ENCODE results near the gene ST3GAL5. TPM values are rescaled to one million over a fixed set of nuclear protein-coding genes. Genes with fewer than 3 reads are reported as not detected.

ST3GAL5 gene
- total and polyA plus RNA-seq, 2 of the 8 experiments (the other 6 are each of a cell fraction or from before 2014, with no cell fraction given) = 1.9 to 4.5 TPM

GRCh38 chr2:85790032-85790431 is 98.8 kb downstream of the ST3GAL5 start:
- no peaks in the 10 kb centered on the region; a peak in 1 of 7 replicates for H3K4me1 ChIP-seq (replicated peaks in 1 of 4; ENCODE audit: control insufficient read depth in 3 of 4, insufficient read depth in 4 of 4, low read length in 3 of 4)
- TF ChIP-seq BACH1 (IDR thresholded peaks at IDR 0.05; ENCODE audit: low read length) (no peak), PHF8 (conservative IDR thresholded peaks at IDR 0.05; ENCODE audit: low read depth, low read length) (no peak), CEBPB (IDR thresholded peaks at IDR 0.05; ENCODE audit: low read depth, low read length) (no peak), HDAC6 (IDR thresholded peaks at IDR 0.05; ENCODE audit: low read depth, low read length) (no peak), CBX8 (IDR thresholded peaks at IDR 0.05; ENCODE audit: borderline replicate concordance, low read depth, low read length) (no peak), JUND (IDR thresholded peaks at IDR 0.05; ENCODE audit: low read length) (no peak)
- TF ChIP-seq, protein P1, sequence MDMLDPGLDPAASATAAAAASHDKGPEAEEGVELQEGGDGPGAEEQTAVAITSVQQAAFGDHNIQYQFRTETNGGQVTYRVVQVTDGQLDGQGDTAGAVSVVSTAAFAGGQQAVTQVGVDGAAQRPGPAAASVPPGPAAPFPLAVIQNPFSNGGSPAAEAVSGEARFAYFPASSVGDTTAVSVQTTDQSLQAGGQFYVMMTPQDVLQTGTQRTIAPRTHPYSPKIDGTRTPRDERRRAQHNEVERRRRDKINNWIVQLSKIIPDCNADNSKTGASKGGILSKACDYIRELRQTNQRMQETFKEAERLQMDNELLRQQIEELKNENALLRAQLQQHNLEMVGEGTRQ (IDR thresholded peaks at IDR 0.05; ENCODE audit: low read length) = no peak
- H4K20me1 ChIP-seq (replicated peaks in 1 of 2; ENCODE audit: control insufficient read depth in 1 of 2, insufficient read depth in 2 of 2, low read length in 2 of 2) = no peaks in the 10 kb centered on the region
- no peaks in the 10 kb centered on the region for H3K79me2 ChIP-seq (ENCODE audit: control insufficient read depth in 1 of 2, insufficient read depth in 2 of 2, low read length in 2 of 2)
- no peak overlapping the region for H2BK12ac ChIP-seq (ENCODE audit: low read depth, low read length)
- H3K4me3 ChIP-seq (ENCODE audit: extremely low read depth in 1 of 4, insufficient read depth in 2 of 4, low read depth in 3 of 4, low read length in 4 of 4) = no peak overlapping the region
- H2BK15ac ChIP-seq (ENCODE audit: low read length) = no peak overlapping the region
- no peaks in the 10 kb centered on the region for H3K79me1 ChIP-seq (ENCODE audit: low read depth, low read length)
- no peaks in the 10 kb centered on the region for H3K36me3 ChIP-seq (ENCODE audit: control insufficient read depth in 2 of 4, insufficient read depth in 4 of 4, low read length in 3 of 4)
- no peak overlapping the region for H4K8ac ChIP-seq (ENCODE audit: extremely low read depth, insufficient read depth, low read length)
- H3K14ac ChIP-seq (ENCODE audit: insufficient read length) = no peak overlapping the region
- DNase-seq (ENCODE audit: low read depth in 1 of 2, low spot score in 2 of 2) (no peak), FAIRE-seq (no peak)
- H3K9ac ChIP-seq (replicated peaks in 1 of 4; ENCODE audit: extremely low read depth in 1 of 4, low read depth in 3 of 4, low read length in 3 of 4) = no peak overlapping the region
- no peak overlapping the region for H2BK120ac ChIP-seq (replicated peaks; ENCODE audit: low read depth, low read length)
- ChIA-PET POLR2A (ENCODE audit: partially characterized antibody) (interaction anchor here (0.7 to 1.6 kb wide), 2 partner anchors 12 to 539 kb away, joined by 3 read pairs; no protein-coding TSS in a partner anchor), CTCF (ENCODE audit: partially characterized antibody) (interaction anchor here (0.7 to 38.6 kb wide), 7 partner anchors 14 to 114 kb away, joined by 3 to 986 read pairs (median 6); partner anchors contain the start of gene ATOH8)
- H3K23me2 ChIP-seq (ENCODE audit: low read depth, low read length) = no peaks in the 10 kb centered on the region
- WGBS, 2 experiments (ENCODE audit: extremely low coverage in 1 of 2, insufficient coverage in 1 of 2, insufficient read length in 1 of 2, insufficient replicate concordance in 2 of 2, low coverage in 1 of 2, low lambda C conversion rate in 2 of 2, missing lambda C conversion rate in 1 of 2) = 89% methylated on average over 4 of the region's 4 CpGs; no CpG with 5 or more reads in 1 of the 2 experiments
- H2AK5ac ChIP-seq (ENCODE audit: low read depth, low read length) = no peak overlapping the region
- no peak overlapping the region for H3K18ac ChIP-seq (ENCODE audit: extremely low read depth, low read length)
- no peak overlapping the region for H3K4ac ChIP-seq (replicated peaks; ENCODE audit: insufficient read length, low read depth, low read length)
- H3K4me2 ChIP-seq (ENCODE audit: insufficient read depth in 1 of 2, low read depth in 2 of 2, low read length in 2 of 2) = no peak overlapping the region
- H3K23ac ChIP-seq (ENCODE audit: insufficient read length) = no peak overlapping the region
- H4K91ac ChIP-seq (replicated peaks; ENCODE audit: insufficient read length, low read length) = no peak overlapping the region
- no peak overlapping the region for H2BK20ac ChIP-seq (ENCODE audit: low read length)
- no peak overlapping the region for H3K56ac ChIP-seq (replicated peaks; ENCODE audit: insufficient read length, low read depth, low read length)
- H3K9me3 ChIP-seq (ENCODE audit: insufficient read depth in 2 of 2, low read depth in 1 of 2, low read length in 1 of 2) = no peaks in the 10 kb centered on the region
- H2AFZ ChIP-seq (ENCODE audit: low read length) = no peak overlapping the region
- no peaks in the 10 kb centered on the region for H3K27me3 ChIP-seq (replicated peaks in 1 of 4; ENCODE audit: control insufficient read depth in 3 of 4, extremely low read depth in 1 of 4, insufficient read depth in 3 of 4, low read length in 3 of 4)
- H4K5ac ChIP-seq (ENCODE audit: insufficient read length, low read depth, low read length) = no peak overlapping the region
- H3K27ac ChIP-seq (ENCODE audit: low read depth, low read length) = no peak overlapping the region
- H2BK5ac ChIP-seq (ENCODE audit: low read depth, low read length) = no peak overlapping the region

Measured in H1 (cell line).